Right lobe of liver (tissue), 6 donors: ENCODE data around the gene PCYT1A. TPM values are rescaled to one million over a fixed set of nuclear protein-coding genes. Genes with fewer than 3 reads are reported as not detected.
"Not testable (repeated sequence)": the region's sequence is repeated elsewhere in the genome, so short reads cannot be mapped to it uniquely, and the experiment has no call there.

Source experiments
- ATAC-seq, 4 donors: fragments of 200-7000 bp; cut with Tn5 transposase; one replicate each; pipeline ENCODE4 v1.9.1; 2020; ENCODE audit warnings: mild to moderate bottlenecking in 4 of 4, moderate library complexity in 4 of 4
- DNase-seq, 3 donors: peaks; one replicate each; pipeline ENCODE4 v3.0.0-alpha.2; 2020
- H3K27ac ChIP-seq, 3 donors: fragments of 200-600 bp; one replicate each; pipeline ENCODE4 v1.8.0; 2022
- H3K27me3 ChIP-seq, 2 donors: fragments of 200-600 bp; one replicate each; pipeline ENCODE4 v1.8.0; 2022
- H3K36me3 ChIP-seq, 4 donors: fragments of 200-600 bp; sonication (generic) in 1 of 4; one replicate each; pipeline versions ENCODE4 v1.5.1 to v1.8.0; 2017 to 2022; ENCODE audit warnings: control low read depth in 1 of 4
- H3K4me1 ChIP-seq, 4 donors: fragments of 200-600 bp; sonication (generic) in 1 of 4; one replicate each; pipeline versions ENCODE4 v1.5.1 to v1.8.0; 2017 to 2022; ENCODE audit warnings: control low read depth in 1 of 4
- H3K4me3 ChIP-seq, 3 donors: fragments of 200-600 bp; one replicate each; pipeline ENCODE4 v1.8.0; 2022
- H3K9me3 ChIP-seq, 4 donors: fragments of 200-600 bp; sonication (generic) in 1 of 4; one replicate each; pipeline versions ENCODE4 v1.5.1 to v1.8.0; 2017 to 2022; ENCODE audit warnings: control low read depth in 1 of 4
- POLR2A ChIP-seq: fragments of 450-650 bp; IDR thresholded peaks from one replicate; pipeline ENCODE4 v1.6.1; 2017; ENCODE audit warnings: antibody characterized with exemption, mild to moderate bottlenecking
- WGBS: methylation state at CpG from one replicate; pipeline ENCODE4 v1.1.6; 2018; ENCODE audit warnings: low coverage, low lambda C conversion rate; ENCODE audit not compliant: insufficient coverage; ENCODE audit errors: missing lambda C conversion rate; 5-methylcytosine and 5-hydroxymethylcytosine counted together
- intact Hi-C, 2 donors: fragments of 100-400 bp; cut with DNase I; formaldehyde crosslinking; loops; one replicate each; pipeline versions ENCODE4 v1.11.2 to v1.14.1; 2022
- total RNA-seq, 6 experiments: library from RNA; depleted of rRNA in 2 of 6; stranded (reverse); fragments of >200 nt in 2 of 6; fragmentation: NEBNext Ultra II Directional in 3 of 6; extraction: Animal tissue kit (Norgen Biotek cat#: 25700) in 3 of 6; gene quantifications; one replicate each; pipeline versions ENCODE4 v1.1.0 to v1.2.4, GENCODE V29; 2016 to 2023
- TF ChIP-seq, protein P1 (sequence below), 4 donors: fragments of 200-600 bp in 3 of 4; fragments of 450-650 bp in 1 of 4; IDR thresholded peaks; one replicate each; pipeline versions ENCODE4 v1.5.1 to v1.8.0; 2016 to 2022; ENCODE audit warnings: antibody characterized with exemption in 4 of 4, mild to moderate bottlenecking in 2 of 4
- donor health status: DM: no; HTN: yes; CAD: no.
- donor health status: DM: no; HTN: no; CAD: no.
- donor health status: DM: no; HTN: no; CAD: no.
- donor health status: DM: no; HTN: yes; CAD: no.
- donor health status: DM: no; HTN: yes; CAD: no.

The PCYT1A gene
- total RNA-seq, 6 experiments from 2014 or later: 20.8 to 43.2 (median 28.8) TPM

DNA sequence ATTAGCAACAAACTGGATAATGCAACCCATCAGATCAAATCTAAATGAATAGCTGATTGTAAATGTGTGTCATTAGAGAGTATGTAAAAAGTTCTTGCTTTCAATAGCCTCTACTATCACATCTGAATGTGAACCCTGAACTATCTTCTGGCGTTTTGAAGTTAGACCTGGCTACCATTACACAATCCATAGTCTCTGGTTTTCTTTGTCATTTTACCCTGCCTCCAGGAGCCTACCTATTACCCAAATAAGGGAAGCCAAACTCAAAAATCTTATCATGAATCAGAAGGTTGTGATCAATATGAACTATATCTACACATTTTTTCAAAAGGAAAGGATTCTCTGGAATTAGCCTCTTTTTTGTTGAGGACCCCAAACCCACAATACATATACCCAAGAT, 31.8 kb downstream of the PCYT1A start:
- Histone ChIP-seq H3K36me3 (peaks cover 0 to 32% (median 0%) of the 10 kb centered on the region in 4 donors), H3K4me1 (no peaks in the 10 kb centered on the region), H3K27me3 (no peaks in the 10 kb centered on the region), H3K9me3 (no peaks in the 10 kb centered on the region), H3K4me3 (no peak overlapping the region), H3K27ac (no peak overlapping the region)
- intact Hi-C loops: no loop called here
- TF ChIP-seq, protein P1, sequence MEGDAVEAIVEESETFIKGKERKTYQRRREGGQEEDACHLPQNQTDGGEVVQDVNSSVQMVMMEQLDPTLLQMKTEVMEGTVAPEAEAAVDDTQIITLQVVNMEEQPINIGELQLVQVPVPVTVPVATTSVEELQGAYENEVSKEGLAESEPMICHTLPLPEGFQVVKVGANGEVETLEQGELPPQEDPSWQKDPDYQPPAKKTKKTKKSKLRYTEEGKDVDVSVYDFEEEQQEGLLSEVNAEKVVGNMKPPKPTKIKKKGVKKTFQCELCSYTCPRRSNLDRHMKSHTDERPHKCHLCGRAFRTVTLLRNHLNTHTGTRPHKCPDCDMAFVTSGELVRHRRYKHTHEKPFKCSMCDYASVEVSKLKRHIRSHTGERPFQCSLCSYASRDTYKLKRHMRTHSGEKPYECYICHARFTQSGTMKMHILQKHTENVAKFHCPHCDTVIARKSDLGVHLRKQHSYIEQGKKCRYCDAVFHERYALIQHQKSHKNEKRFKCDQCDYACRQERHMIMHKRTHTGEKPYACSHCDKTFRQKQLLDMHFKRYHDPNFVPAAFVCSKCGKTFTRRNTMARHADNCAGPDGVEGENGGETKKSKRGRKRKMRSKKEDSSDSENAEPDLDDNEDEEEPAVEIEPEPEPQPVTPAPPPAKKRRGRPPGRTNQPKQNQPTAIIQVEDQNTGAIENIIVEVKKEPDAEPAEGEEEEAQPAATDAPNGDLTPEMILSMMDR (IDR thresholded peaks at IDR 0.05): no peak
- no peak for TF ChIP-seq POLR2A
- no peak for ATAC-seq
- 15% methylated on average over 1 of the region's 1 CpG for WGBS
- no peak for DNase-seq

DNA sequence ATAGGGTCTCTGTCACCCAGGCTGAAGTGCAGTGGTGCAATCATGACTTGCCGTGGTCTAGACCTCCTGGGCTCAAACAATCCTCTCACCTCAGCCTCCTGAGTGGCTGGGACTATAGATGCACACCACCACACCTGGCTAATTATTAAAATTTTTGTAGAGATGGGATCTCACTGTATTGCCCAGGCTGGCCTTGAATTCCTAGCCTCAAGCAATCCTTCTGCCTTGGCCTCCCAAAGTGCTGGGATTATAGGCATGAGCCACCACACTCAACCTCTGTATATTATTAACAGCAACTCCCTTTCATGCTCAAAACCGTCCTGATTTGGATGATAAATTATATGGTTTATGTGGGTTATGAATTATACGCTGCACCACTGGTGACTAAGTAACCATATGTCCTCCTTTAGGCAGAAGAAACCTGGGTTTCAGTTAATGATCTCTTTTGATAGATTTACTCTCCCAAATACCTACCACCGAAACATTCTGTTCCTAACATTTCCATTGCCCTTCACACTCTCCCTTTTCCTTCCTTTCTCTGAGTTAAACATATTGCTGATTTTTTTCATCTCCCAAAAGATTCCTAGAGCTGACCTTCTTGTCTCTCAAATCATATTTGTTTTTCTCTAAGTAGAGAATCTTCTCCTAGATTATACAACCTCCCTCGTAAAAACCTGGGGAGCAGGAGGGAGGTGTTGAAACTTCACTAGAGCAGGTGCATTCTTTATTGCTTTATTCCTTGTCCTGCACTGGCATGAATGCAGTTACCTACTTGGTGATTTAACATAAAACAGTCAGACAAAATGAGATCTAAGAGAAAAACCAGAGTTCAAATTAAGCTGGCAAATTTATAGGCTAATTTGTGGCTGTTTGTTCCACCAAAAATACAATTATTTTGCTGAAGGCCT, 32.9 kb downstream of the PCYT1A start:
- ATAC-seq: no peak
- intact Hi-C loops: no loop called here

DNA sequence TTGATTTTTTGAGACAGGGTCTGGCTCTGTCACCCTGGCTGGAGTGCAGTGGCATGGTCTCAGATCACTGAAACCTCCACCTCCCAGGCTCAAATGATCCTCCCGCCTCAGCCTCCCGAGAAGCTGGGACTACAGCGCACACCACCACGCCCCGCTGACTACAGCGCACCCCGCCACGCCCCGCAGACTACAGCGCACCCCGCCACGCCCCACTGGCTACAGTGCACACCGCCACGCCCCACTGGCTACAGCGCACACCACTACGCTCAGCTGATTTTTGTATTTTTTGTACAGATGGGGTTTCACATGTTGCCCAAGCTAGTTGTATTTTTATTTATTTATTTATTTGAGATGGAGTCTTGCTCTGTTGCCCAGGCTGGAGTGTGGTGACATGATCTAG, 35.6 kb downstream of the PCYT1A start:
- Histone ChIP-seq H3K4me1 (no peaks in the 10 kb centered on the region), H3K27me3 (no peaks in the 10 kb centered on the region), H3K36me3 (peaks cover 0 to 36% (median 3%) of the 10 kb centered on the region in 4 donors), H3K4me3 (no peak overlapping the region), H3K9me3 (no peaks in the 10 kb centered on the region), H3K27ac (no peak overlapping the region)
- TF ChIP-seq, protein P1 (IDR thresholded peaks at IDR 0.05): no peak
- TF ChIP-seq POLR2A: no peak
- 98% methylated on average over 13 of the region's 16 CpGs for WGBS
- intact Hi-C loops: no loop called here
- DNase-seq: no peak
- no peak for ATAC-seq

More for the DNA sequence above, 32.9 kb downstream of the PCYT1A start:
- WGBS: 87% methylated on average over 4 of the region's 5 CpGs
- TF ChIP-seq, protein P1 (IDR thresholded peaks at IDR 0.05): no peak
- TF ChIP-seq POLR2A: no peak
- DNase-seq: no peak
- H3K4me3 ChIP-seq: no peak overlapping the region
- peaks cover 0 to 32% (median 0%) of the 10 kb centered on the region in 4 donors for H3K36me3 ChIP-seq
- H3K9me3 ChIP-seq: no peaks in the 10 kb centered on the region
- no peaks in the 10 kb centered on the region for H3K4me1 ChIP-seq
- H3K27me3 ChIP-seq: no peaks in the 10 kb centered on the region
- H3K27ac ChIP-seq: no peak overlapping the region

DNA sequence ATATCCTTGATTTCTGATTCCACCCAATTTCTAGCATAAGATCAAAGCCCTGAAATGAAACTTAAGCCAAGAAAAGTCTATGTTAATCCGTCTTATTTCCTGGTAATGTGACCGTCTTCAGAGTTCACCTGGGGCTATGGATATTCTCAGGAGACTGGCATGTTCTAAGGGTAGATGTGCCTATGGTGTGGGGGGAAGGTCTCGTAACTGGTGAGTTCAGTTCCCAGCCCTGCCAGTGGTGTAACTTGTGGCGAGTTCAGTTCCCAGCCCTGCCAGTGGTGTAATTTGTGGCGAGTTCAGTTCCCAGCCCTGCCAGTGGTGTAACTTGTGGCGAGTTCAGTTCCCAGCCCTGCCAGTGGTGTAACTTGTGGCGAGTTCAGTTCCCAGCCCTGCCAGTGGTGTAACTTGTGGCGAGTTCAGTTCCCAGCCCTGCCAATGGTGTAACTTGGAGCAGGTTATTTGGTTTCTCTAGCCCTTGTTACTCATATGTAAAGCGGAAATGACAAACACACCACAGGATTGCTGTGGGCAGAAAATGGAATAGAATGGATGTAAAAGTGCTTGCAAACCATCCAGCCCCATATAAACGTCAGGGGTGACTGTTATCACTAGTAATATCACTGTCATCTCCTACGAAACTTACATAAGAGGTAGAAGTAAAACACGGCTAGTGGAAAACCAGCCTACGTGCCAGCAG, 40.8 kb downstream of the PCYT1A start:
- Histone ChIP-seq H3K4me3 (no peak overlapping the region), H3K36me3 (peaks cover 4 to 27% (median 13%) of the 10 kb centered on the region in 4 donors), H3K27ac (no peak overlapping the region), H3K4me1 (peaks cover 0 to 3% (median 0%) of the 10 kb centered on the region in 4 donors), H3K27me3 (no peaks in the 10 kb centered on the region), H3K9me3 (no peaks in the 10 kb centered on the region)
- TF ChIP-seq, protein P1 (IDR thresholded peaks at IDR 0.05): no peak
- no peak for TF ChIP-seq POLR2A
- WGBS: 84% methylated on average over 8 of the region's 13 CpGs
- intact Hi-C loops: no loop called here
- DNase-seq (no peak), ATAC-seq (no peak)

DNA sequence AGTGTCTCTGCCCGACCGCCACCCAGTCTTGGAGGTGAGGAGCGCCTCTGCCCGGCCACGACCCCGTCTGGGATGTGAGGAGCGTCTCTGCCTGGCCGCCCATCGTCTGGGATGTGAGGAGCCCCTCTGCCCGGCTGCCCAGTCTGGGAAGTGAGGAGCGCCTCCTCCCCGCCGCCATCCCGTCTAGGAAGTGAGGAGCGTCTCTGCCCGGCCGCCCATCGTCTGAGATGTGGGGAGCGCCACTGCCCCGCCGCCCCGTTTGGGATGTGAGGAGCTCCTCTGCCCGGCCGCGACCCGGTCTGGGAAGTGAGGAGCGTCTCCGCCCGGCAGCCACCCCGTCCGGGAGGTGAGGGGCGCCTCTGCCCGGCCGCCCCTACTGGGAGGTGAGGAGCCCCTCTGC, 43.4 kb downstream of the PCYT1A start:
- H3K4me3 ChIP-seq, ATAC-seq, H3K27ac ChIP-seq, H3K9me3 ChIP-seq, H3K4me1 ChIP-seq, intact Hi-C loops, DNase-seq, H3K27me3 ChIP-seq: not testable (repeated sequence)
- WGBS: no CpG with 5 or more reads among the region's 34 CpGs
- peaks cover 5 to 52% (median 17%) of the 10 kb centered on the region in 4 donors for H3K36me3 ChIP-seq
